OCI-LY7 (cell line): Measurements from ENCODE around the gene CLPSL2.

Experiments
- CTCF ChIP-seq: fragments of 200-600 bp; sonication (generic); conservative IDR thresholded peaks from 2 replicates; pipeline ENCODE4 v1.5.1; 2014; ENCODE audit warnings: mild to moderate bottlenecking, antibody characterized with exemption, low read length, moderate library complexity, mixed read lengths
- EZH2phosphoT487 ChIP-seq: fragments of 200-600 bp; sonication (generic); IDR thresholded peaks from 2 replicates; pipeline ENCODE4 v1.6.1; 2018; ENCODE audit warnings: low read depth, borderline replicate concordance, mild to moderate bottlenecking, mixed run types, antibody characterized with exemption, low read length, moderate library complexity, mixed read lengths

- TF ChIP-seq CTCF, result no peak
- TF ChIP-seq EZH2phosphoT487, result no peak
These were observed 11.1 kb downstream of the CLPSL2 start for GRCh38 chr6:35787266-35788218.
